ENCODE measurements around the gene PNLDC1.

DNA sequence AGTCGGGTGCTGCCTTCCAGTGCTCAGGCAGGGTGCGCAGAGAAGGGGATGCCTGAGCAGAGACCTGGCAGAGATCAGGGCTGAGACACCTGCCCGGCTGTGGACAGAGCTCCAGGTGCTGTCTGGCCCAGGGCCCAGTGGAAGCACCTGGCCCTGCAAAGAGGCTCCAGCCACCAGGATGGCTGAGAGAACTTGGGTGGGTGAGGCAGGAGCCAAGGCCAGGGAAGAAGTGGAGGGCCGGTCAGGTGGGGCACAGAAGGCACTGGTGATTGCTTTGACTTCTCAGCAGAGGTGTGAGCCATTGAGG is 31.2 kb downstream of the PNLDC1 start:
- TF ChIP-seq, protein P1, sequence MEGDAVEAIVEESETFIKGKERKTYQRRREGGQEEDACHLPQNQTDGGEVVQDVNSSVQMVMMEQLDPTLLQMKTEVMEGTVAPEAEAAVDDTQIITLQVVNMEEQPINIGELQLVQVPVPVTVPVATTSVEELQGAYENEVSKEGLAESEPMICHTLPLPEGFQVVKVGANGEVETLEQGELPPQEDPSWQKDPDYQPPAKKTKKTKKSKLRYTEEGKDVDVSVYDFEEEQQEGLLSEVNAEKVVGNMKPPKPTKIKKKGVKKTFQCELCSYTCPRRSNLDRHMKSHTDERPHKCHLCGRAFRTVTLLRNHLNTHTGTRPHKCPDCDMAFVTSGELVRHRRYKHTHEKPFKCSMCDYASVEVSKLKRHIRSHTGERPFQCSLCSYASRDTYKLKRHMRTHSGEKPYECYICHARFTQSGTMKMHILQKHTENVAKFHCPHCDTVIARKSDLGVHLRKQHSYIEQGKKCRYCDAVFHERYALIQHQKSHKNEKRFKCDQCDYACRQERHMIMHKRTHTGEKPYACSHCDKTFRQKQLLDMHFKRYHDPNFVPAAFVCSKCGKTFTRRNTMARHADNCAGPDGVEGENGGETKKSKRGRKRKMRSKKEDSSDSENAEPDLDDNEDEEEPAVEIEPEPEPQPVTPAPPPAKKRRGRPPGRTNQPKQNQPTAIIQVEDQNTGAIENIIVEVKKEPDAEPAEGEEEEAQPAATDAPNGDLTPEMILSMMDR (IDR thresholded peaks at IDR 0.05) = no peak
- TF ChIP-seq POLR2AphosphoS5 (IDR thresholded peaks at IDR 0.05; ENCODE audit: insufficient read depth in 1 of 2, low read depth in 1 of 2) (no peak), POLR2A (IDR thresholded peaks at IDR 0.05) (no peak)

Measured in vagina (tissue), 2 donors.